GM21381 (cell line): ENCODE results near the gene CPLANE1.
"Not testable (repeated sequence)": the region's sequence is repeated elsewhere in the genome, so short reads cannot be mapped to it uniquely, and the experiment has no call there.

ENCODE experiments used
- ATAC-seq: cut with Tn5 transposase; IDR thresholded peaks from one replicate; pipeline ENCODE4 v1.9.1; 2021; ENCODE audit warnings: mild to moderate bottlenecking, moderate library complexity; ENCODE audit not compliant: unreplicated experiment

CPLANE1 gene

DNA sequence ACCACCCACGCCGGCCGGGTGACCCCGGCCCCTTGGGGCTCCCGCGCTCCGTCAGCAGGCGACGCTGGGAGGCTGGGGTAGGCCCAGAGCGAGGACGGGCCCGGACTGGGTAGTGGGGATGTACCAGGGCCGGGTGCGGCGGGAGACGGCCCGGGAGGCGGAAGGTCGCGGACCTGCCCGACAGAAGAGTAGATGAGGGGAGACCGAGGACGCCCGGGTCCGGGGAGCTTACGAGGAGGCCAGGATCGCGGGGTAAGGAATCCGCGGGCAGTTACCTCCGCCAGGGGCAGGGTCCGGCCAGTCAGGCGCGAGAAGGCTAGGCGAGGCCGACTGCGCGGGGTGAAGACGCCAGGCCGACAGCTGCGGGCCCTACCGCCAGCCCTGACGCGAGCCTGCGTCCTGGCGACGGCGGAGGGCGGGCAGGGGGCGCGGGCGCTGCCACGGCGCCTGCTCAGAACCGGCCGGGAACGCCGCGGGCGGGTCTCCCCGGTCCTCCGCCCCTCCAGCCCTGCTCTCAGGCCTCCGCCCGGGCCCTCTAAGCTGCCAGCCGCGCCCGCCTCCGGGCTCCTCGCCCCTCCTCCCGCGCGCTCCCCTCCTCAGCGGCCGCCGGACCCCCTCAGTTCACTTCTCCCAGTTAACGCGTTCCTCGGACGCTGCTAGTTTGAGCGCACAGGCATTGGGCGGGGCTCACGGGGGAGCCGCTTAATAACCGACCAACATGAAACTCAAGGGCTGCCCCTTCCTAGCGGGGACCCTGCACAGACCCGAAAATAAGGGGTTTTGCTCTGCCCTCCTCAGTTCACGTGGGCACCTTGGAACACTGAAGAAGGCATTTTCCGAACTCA lies at the start of gene CPLANE1:
Gene CPLANE1 (minus strand): TSS at position 407 of the 845 bp plus-strand sequence. CDS start 1,678 bp downstream, outside the sequence.
- ATAC-seq: peak; percentile 83

DNA sequence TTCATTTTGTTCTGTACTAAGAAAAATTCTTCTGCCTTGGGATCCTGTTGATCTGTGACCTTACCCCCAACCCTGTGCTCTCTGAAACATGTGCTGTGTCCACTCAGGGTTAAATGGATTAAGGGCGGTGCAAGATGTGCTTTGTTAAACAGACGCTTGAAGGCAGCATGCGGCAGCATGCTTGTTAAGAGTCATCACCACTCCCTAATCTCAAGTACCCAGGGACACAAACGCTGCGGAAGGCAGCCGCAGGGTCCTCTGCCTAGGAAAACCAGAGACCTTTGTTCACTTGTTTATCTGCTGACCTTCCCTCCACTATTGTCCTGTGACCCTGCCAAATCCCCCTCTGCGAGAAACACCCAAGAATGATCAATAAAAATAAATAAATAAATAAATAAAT lies 47.1 kb upstream of the CPLANE1 start:
- not testable (repeated sequence) for ATAC-seq

- no peak for ATAC-seq
Observed at GRCh38 chr5:37283214-37283820, 34.1 kb upstream of the CPLANE1 start.

DNA sequence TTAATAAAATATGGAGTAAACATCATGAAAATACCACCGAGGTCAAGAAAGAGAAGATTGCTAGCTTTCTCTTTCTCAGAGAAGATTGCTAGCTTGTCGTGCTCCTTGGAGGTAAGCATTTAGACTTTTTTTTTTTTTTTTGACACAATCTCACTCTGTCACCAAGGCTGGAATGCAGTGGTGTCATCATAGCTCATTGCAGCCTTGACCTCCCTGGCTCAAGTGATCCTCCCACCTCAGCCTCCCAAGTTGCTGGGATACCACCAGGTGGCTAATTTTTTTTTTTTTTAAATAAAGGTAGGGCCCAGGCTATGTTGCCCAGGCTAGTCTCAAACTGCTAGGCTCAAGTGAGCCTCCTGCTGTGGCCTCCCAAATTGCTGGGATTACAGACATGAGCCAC lies 26.3 kb upstream of the CPLANE1 start:
- ATAC-seq: no peak

- ATAC-seq: no peak
Observed at GRCh38 chr5:37272511-37272910, 23.3 kb upstream of the CPLANE1 start.

DNA sequence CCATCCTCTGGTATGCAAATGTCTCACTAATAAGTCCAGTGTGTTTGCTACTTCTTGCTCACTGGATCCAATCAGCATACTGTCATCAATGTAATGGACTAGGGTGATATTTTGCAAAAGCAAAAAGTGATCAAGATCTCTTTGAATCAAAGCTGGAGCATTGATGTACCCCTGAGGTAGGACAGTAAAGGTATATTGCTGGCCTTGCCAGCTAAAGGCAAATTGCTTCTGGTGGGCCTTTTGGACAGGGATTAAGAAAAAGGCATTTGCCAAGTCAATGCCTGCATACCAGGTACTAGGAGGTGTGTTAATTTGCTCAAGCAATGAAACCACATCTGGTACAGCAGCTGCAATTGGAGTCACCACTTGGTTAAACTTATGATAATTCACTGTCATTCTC lies 18.9 kb upstream of the CPLANE1 start:
- not testable (repeated sequence) for ATAC-seq

- ATAC-seq: no peak
Observed at GRCh38 chr5:37255774-37256358, 6.7 kb upstream of the CPLANE1 start.

- ATAC-seq: no peak
Observed at GRCh38 chr5:37254581-37254980, 5.4 kb upstream of the CPLANE1 start.

GRCh38 chr5:37251665-37252064 lies 2.5 kb upstream of the CPLANE1 start:
- no peak for ATAC-seq

GRCh38 chr5:37249815-37250164 lies 614 bp upstream of the CPLANE1 start:
- no peak for ATAC-seq

- ATAC-seq: no peak
Observed at GRCh38 chr5:37248421-37248969, 681 bp downstream of the CPLANE1 start.

DNA sequence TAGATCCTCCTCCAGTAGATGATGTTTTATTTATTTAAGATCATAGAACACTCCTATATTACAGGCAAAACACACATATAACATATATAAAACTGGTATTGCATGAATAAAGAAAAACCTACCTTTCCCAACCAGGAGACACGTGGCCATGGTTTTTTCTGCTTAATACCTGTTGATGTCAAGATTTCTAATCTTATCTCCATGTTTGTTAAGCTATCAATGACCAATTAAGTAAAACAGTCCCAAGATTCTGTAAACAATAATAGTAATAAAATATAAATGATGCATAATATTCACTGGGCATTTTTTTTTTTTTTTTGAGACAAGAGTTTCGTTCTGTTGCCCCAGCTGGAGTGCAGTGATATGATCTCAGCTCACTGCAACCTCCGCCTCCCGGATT lies 1.7 kb downstream of the CPLANE1 start:
- ATAC-seq: no peak

- ATAC-seq: no peak
Observed at GRCh38 chr5:37247036-37247435, 2.1 kb downstream of the CPLANE1 start.

DNA sequence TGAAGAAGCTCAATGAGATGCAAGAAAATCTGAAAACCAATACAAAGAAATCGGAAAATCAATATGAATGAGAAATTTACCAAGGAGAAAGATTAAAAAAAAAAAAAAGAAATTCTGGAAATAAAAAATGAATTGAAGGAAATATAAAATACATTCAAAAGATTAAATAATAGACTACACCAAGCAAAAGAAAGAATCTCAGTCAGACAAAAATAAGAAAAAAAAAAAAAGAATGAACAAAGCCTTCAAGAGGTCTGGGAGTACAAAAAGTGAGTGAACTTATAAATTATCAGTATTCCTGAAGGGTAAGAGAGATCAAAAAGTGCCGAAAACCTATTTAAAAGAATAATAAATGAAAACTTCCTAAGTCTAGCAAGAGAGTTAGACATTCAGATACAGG lies 14.9 kb downstream of the CPLANE1 start:
- no peak for ATAC-seq

DNA sequence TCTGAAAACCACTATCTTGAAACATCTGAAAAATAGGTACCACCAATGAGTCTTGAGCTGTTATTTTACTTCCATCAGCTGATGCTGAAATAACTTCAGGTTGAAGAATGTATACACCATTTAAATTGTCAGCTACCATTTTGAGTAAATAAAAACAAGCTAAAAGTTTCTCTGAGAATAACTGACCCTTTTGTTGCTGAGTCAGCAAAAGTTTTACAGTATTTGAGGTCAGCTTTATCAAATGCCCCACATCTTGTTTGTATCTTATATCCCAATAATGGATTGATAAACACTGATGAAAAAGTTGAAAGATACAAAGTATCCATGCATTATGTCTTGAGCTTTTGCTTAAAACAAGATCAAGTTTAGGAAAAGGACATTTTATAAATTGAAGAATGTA lies 22.8 kb downstream of the CPLANE1 start:
- no peak for ATAC-seq

DNA sequence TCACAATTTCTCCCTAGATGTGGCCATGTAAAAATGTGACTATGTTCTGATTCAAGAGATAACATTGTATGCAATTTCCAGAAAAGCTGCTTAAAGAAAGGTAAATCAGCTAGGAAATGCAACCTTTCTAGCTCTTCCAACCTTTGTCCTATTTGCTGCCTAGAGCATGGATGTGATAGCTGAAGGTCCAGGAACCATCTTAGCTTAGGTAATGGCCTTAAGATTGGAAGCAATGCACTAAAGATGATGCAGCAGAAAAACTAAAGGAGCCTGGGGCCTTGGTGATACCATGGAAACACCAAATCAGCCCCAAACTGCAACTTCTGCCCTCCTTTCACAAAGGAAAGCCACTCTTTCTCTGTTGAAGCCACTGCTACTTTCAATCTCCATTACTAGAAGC lies 27.0 kb downstream of the CPLANE1 start:
- ATAC-seq: no peak

GRCh38 chr5:37220426-37220825 lies 28.8 kb downstream of the CPLANE1 start:
- ATAC-seq: not testable (repeated sequence)

GRCh38 chr5:37219384-37219783 lies 29.8 kb downstream of the CPLANE1 start:
- not testable (repeated sequence) for ATAC-seq

- no peak for ATAC-seq
Observed at GRCh38 chr5:37217976-37218375, 31.2 kb downstream of the CPLANE1 start.

DNA sequence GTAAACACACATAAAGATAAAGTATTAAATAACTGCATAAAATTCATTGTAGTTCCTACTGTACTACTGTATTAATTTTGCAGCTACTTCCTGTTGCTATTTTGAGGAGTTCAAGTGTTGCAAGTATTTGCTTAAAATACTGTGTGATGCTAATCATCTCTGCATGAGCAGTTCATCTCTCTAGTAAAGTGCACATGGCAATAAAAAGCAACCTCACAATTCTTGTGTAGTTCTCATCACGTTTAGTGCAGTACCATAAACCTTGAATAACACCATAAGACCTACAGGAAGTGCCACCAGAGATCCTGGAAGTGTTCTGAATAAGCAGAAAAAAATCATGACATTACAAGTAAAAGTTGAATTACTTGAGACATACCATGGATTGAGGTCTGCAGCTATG lies 34.6 kb downstream of the CPLANE1 start:
- no peak for ATAC-seq

DNA sequence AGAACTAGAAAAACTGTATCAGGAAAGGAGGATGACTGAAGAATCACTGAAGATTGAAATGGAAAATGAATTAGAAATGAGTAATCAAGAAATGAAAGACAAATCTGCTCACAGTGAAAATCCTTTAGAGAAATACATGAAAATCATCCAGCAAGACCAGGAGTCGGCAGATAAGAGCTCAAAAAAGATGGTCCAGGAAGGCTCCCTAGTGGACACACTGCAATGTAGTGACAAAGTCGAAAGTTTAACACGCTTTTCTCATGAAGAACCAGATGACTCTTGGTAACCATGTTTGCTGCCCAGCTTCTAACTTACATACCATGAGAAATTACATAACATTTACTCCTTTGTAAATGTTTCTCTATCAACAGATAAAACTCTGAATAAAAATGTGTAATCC lies 37.1 kb downstream of the CPLANE1 start:
- ATAC-seq: no peak

GRCh38 chr5:37211661-37212060 lies 37.5 kb downstream of the CPLANE1 start:
- ATAC-seq: no peak
